Renal cortex interstitium (tissue), 11 donors: ENCODE measurements around the gene GNAT1. TPM values are rescaled to one million over a fixed set of nuclear protein-coding genes. Genes with fewer than 3 reads are reported as not detected.

Experiments used
- DNase-seq, 11 donors: peaks; one replicate each; pipeline ENCODE4 v3.0.0-alpha.2; 2013; ENCODE audit warnings: low read depth in 9 of 11, low spot score in 4 of 11; ENCODE audit errors: extremely low read depth in 1 of 11
- polyA plus RNA-seq, 3 donors: library from polyadenylated mRNA; unstranded; fragments of 120-200 nt; gene quantifications; one replicate each; pipeline ENCODE4 v1.2.1, GENCODE V29; 2013; ENCODE audit not compliant: insufficient read length in 3 of 3

GNAT1 gene
- polyA plus RNA-seq, 3 donors = not detected

GRCh38 chr3:50173685-50174516 lies 17.5 kb upstream of the GNAT1 start:
- no peak for DNase-seq

- DNase-seq = no peak
Measured at GRCh38 chr3:50174517-50174895, 16.9 kb upstream of the GNAT1 start.

- DNase-seq = no peak
Measured at GRCh38 chr3:50174947-50175524, 16.4 kb upstream of the GNAT1 start.

- no peak for DNase-seq
Measured at GRCh38 chr3:50177346-50177745, 14.1 kb upstream of the GNAT1 start.

GRCh38 chr3:50179710-50180109 lies 11.7 kb upstream of the GNAT1 start:
- DNase-seq = no peak

- no peak for DNase-seq
Measured at GRCh38 chr3:50181985-50182384, 9.4 kb upstream of the GNAT1 start.

- no peak for DNase-seq
Measured at GRCh38 chr3:50182533-50183099, 8.8 kb upstream of the GNAT1 start.

GRCh38 chr3:50183755-50184154 lies 7.7 kb upstream of the GNAT1 start:
- DNase-seq = no peak

GRCh38 chr3:50184242-50184978 lies 7.0 kb upstream of the GNAT1 start:
- no peak for DNase-seq

- no peak for DNase-seq
Measured at GRCh38 chr3:50185230-50185629, 6.2 kb upstream of the GNAT1 start.

GRCh38 chr3:50186096-50186495 lies 5.3 kb upstream of the GNAT1 start:
- DNase-seq = no peak

- no peak for DNase-seq
Measured at GRCh38 chr3:50187750-50188149, 3.7 kb upstream of the GNAT1 start.

GRCh38 chr3:50189274-50189673 lies 2.1 kb upstream of the GNAT1 start:
- DNase-seq = peak in 4 of 11 donors; percentile 59 to 82 (median 72)

GRCh38 chr3:50189989-50190388 lies 1.4 kb upstream of the GNAT1 start:
- DNase-seq = no peak

GRCh38 chr3:50192124-50192523 lies 714 bp downstream of the GNAT1 start:
- DNase-seq = no peak

GRCh38 chr3:50192689-50193141 lies 1.3 kb downstream of the GNAT1 start:
- DNase-seq = peak in 7 of 11 donors; percentile 47 to 74 (median 70)

- no peak for DNase-seq
Measured at GRCh38 chr3:50193286-50193685, 1.9 kb downstream of the GNAT1 start.

GRCh38 chr3:50193746-50194127 lies 2.3 kb downstream of the GNAT1 start:
- DNase-seq = no peak

GRCh38 chr3:50194128-50194902 lies 2.9 kb downstream of the GNAT1 start:
- DNase-seq = peak in 4 of 11 donors; percentile 39 to 59 (median 45)
